GM12801 (cell line): ENCODE measurements around the gene ULK1.

Source experiments
- CTCF ChIP-seq: IDR thresholded peaks from one replicate; pipeline ENCODE4 v1.5.1; 2011; ENCODE audit warnings: control low read depth; ENCODE audit not compliant: insufficient read length; ENCODE audit errors: extremely low read depth

The ULK1 gene

GRCh38 chr12:131928080-131928710 lies 33.8 kb downstream of the ULK1 start:
- no peak for TF ChIP-seq CTCF

GRCh38 chr12:131928711-131929580 lies 34.5 kb downstream of the ULK1 start, which contains the start of gene PUS1:
Gene PUS1 (plus strand): TSS chr12:131929276. CDS start chr12:131929723, 447 bp downstream.
- TF ChIP-seq CTCF, result no peak

- no peak for TF ChIP-seq CTCF
Observed at GRCh38 chr12:131929581-131930456, 35.4 kb downstream of the ULK1 start.

GRCh38 chr12:131930510-131930909 lies 36.1 kb downstream of the ULK1 start:
- no peak for TF ChIP-seq CTCF

GRCh38 chr12:131933387-131933786 lies 39.0 kb downstream of the ULK1 start:
- no peak for TF ChIP-seq CTCF

GRCh38 chr12:131934535-131934934 lies 40.1 kb downstream of the ULK1 start:
- no peak for TF ChIP-seq CTCF

GRCh38 chr12:131938082-131938481 lies 43.7 kb downstream of the ULK1 start:
- TF ChIP-seq CTCF, result no peak
